Activated CD4-positive, alpha-beta T cell treated with anti-CD3 and anti-CD28 coated beads for 24 hours (primary cell): ENCODE measurements around the gene EIPR1.

Source experiments
- DNase-seq, 2 donors: peaks; one replicate each; pipeline ENCODE4 v3.0.0-alpha.2; 2020; ENCODE audit warnings: low read depth in 2 of 2

EIPR1 gene

DNA sequence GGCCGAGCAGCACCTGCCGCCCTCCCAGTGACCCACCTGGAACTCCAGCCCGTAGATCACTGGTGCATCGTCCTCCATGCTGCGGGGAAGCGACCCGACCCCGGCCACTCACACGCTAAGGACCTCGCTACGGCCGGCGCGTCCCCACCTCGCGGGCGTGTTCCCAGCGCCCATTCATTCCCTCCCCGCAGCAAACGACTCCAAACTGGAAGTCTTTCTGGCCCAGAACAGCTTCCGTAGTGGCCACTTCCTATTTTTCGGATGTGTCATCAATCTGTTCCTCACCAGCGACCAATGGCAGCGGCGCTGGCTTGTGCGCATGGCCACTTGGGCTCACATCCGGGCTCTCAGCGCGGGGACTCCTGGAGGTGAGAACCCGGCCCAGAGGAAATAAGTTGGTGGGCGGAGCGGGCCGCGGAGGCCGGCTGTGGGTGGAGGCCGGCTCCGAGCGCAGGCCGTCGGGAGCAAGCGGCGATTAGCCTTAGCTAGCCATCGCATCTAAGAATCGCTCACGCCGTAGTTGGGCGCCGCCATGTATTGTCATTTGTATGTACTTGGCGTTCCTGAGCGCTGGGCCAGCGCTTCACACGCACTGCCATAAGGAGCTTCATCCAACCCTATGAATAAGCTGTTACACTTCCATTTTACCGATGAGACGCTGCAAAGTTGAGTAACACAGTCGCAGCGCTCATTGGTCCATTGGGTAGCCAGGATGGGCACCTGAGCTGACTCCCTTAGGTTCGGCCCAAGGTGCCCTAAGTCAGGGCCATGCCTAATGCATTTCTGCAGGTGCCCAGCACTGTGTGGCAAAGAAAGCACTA lies at the start of gene EIPR1:
EIPR1 (minus strand) TSS at position 207 of the 821 bp plus-strand sequence; CDS start at position 78, 129 bp downstream.
- peak; percentile 84 to 89 for DNase-seq

DNA sequence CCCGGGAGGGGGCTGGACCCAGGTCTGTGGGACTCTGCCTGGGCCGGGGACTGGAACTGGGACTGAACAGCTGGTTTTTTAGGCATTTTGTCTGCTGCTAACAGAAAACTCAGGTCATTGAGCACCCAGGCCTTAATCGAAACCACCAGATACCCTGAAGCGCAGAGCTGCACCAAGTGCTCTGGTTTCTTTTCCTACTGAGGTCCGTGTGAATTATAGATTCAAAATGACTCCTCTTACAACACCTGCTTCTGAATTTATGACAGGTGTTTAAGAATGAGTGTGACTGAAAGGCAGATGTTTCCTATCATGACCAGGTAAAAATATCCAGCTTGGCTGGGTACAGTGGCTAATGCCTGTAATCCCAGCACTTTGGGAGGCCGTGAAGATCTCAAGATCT lies 49.7 kb upstream of the EIPR1 start:
- no peak for DNase-seq

DNA sequence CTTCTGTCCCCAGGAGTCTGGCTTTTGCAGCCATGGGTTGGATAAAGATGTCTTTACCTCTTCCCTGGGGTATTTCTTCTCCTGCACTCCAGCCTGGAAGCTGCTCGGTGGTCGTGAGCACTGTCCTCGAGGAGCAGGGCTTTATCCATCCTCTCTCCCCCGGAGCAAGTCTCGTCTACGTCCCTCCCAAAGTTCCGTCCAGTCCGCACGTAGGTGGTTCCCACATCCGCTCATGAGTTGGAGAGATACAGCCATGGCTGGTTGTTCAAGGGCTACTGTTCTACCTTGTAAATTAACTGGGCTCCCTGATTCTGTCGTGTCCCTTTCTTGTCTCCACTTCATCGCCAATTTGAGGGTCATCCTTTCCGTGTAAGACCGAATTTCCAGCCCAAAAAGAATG lies 49.0 kb upstream of the EIPR1 start:
- DNase-seq, result no peak

DNA sequence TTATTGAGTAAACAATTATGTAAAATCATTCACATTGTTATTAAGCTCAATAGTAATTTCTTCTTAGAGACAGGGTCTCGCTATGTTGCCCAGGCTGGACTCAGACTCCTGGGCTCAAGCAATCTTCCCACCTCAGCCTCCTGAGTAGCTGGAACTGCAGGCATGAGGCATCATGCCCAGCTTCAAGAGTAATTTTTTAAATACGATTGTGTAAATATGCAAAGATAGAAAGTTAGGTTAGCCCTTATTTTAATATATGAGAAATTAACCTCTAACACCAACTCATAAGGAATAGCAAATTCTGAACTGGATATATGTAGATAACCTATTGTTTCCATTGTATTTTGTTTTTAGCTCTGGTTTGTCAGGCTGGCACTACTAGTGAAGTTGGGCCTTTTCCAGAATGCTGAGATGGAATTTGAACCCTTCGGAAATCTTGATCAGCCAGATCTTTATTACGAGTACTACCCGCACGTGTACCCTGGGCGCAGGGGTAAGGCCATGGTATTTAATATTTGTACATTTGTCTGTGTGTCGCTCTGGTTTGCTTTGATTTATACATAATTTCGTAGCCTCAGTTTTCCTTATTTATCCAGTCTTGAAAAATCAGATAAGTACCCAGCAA lies 46.7 kb upstream of the EIPR1 start:
- no peak for DNase-seq

DNA sequence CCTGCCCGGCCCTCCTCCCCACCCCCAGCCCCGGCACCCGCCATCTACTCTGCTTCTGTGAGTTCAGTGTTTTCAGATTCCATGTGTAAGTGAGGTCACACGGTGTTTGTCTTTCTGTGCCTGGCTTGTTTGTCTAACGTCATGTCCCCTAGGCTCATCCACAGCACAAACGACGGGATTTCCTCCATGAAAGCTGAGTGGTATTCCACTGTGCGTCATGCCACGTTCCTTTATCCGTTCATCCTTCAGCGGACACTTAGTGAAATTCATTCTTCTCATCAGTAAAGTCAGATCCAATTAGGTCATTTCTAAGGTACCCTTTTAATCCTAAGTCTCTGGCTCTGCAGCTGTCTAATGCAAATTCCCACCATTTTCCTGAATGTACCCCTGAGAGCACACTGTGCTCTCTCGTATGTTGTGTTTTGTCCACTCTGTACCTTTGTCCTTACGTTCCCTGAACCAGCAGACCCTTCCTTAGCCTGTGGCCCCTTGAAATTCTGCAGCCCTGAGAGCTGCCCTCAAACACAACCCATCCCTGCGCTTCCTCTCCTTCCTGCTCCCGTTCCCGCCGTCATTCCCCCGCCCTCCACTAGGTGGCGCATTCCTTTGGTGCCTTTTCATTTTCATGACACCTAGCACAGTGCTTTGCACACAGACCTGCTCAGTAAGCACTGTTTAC lies 46.0 kb upstream of the EIPR1 start:
- peak; percentile 65 to 71 for DNase-seq

DNA sequence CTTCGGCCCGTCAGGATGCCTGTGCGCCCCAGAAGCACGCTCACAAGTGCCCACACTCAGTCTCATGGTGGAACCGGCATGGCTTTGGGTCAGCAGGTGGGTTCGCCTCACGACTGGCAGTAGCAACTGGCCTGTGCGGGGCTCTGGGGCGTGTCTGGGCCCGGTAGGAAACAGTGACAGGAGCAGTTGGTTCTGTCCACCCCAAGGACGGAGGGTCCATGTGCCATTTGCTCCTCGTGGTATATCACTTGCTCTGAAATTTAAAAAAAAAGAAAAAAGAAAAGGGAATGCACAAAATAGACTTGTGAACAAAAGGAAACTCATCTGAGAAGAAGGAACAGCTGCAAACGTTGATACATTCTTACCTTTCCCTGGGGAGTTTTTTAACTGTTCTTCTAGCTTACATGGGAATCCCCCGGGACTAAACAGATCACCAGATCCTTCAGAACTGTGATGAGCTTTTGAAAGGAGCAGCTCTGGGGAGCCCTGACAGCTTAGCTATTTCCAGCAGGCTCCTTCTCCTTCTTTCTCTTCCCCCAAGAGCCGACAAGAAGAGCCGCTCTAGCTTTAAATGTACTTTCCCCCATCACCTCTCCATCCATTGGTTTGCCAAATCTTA lies 44.7 kb upstream of the EIPR1 start:
- no peak for DNase-seq

DNA sequence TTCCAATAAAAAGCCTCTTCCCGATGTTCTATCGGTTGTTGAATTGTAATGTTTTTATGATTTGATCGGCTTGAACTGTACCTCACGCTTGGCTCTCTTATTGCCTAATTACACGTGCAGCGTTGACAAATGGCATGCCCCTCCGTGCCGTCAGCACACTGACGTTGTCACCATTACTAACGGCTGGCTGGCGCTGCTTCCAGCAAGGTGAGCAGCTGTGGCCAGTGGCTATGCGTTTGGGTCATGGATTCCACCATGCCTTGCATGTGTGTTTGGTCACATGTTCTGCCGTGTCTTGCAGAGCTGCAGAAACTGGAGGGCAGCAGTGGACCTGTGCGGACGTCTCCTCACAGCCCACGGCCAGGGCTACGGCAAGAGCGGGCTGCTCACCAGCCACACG lies 44.0 kb upstream of the EIPR1 start:
- DNase-seq, result no peak

DNA sequence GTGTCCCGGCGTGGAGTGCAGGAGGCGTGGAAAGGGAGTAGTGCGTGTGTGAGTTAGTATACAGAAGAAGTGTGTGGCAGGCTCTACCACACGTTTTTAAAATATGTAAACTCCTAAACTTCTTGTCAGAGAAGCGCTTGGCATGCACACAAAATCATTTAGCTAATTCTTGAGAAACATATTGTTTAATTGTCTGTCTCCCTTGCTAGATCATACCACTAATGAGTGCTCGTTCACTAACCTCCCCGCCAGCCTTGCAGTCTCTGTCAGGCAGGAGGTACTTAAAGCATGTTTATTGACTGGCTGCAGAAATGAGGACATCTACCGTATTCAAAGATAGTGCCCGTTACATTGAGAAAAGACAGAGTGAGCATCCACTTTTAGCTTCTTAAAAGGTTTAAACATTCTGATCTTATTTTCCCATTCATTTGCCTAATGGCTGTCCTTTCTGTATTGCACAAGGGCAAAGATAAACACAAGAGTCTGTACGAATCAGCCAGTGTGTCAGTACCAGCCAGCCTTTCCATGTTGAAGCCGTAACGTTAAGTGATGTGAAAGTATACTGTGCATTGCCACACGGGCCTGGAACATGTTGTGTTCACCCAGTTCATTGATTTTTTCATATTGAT lies 43.3 kb upstream of the EIPR1 start:
- no peak for DNase-seq

DNA sequence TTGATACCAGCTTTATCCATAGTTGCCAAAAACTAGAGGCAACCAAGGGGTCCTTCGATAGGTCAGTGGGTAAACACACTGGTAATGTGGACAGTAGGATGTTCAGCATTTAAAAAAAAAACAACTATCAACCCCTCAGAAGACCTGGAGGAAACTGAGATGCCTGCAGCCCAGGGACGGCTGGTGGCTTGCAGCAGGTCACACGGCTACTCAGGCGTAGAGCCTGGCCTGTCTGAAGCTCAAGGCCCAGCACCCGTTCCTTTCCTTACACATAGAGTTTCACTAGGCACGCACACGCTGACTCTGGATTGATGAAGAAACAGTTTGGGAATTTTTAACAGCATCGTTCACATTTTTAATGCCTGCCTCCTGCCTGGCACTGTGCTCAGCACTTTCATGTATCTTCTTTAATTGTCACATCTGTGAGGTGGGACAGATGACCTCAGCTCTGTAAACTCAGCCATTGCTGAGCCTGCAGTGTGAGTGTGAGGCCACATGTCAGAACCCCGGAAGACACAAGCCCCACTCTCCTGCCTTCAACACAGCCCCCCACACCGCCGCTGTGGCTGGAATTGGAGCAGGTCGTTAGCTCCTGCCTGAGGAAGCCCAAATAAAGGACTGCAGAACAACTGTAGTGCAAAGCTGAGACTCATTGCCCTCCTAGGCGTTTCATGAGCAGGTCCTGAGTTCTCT lies 42.6 kb upstream of the EIPR1 start:
- no peak for DNase-seq

DNA sequence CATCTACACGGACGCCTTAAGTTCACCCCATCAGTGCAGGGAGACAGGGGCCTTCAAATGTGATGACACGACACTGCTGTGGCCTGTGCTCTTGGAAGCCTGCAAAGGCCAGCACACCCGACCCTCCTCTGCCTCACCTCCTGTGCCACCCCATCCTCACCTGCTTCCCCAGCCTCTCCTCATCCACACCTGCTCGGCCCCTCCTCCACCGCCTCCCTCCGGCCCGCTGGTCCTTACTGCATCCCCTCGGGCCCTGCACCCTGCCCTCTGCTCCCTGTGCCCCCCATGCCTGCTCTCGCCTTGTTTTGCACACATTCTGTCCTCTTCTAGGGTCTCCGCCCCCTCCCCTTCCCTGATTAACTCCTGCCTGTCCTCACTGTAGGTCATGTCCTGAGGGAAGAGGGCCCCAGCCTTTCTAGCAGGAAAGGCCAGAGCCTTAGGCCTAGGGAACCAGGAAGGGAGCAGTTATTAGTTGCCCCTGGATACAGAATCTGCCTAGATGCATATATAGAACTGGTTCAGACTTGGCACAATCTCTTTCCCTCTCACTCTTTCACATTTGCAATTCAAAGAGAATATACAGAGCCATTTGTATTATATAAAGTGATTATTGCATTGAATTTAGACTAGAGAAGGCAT lies 41.3 kb upstream of the EIPR1 start:
- no peak for DNase-seq

DNA sequence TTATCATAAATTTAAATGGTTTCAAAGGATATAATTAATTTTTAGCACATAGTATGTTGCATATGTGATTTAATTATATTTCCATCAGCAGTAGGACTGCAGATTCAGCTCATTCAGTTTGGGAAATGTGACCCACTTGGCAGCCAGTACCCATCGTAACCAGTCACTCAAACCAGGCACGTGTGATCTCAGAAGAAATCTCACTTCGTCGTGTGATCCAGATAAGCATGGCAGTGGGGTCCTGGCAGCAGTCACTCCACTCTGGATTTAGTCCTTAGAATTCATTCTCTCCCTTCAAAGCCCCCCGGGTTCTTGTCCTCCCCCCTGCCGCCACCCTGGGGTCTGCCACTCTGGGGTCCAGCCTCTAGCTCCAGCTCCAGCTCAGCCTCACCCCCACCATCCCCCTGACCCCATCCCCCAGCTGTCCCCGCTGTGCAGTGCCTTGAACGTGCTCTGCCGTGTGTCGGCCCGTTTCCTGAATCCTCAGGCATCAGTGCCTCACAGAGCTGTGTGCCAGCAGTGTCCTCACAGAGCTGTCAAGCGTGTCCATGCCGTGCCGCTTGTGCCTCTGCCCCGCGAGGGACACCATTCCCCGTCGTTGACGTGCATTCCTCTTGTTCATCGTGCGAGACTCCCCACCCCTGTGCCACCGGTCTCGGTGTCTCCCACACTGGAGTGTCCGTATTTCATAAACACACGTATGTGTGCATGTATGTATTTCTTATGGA lies 36.7 kb upstream of the EIPR1 start:
- DNase-seq, result no peak

DNA sequence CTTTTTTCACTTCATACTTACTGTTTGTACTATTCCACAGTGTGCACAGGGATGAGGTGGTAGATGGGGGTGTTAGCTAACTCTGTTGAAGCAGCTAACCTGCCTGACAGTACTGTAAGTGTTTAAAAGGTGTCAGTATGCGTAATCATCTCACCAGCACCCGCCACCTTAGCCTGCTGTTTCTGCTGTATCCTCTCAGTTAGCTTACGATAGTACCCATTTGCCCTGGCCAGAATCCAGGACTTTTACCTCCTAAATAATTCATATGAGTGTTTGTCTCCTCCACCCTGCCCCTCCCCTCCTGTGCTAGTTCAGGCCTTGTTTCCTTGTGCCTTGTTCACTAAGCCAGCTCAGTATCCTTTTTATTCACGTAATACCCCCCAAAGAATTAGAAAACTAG lies 36.1 kb upstream of the EIPR1 start:
- no peak for DNase-seq

DNA sequence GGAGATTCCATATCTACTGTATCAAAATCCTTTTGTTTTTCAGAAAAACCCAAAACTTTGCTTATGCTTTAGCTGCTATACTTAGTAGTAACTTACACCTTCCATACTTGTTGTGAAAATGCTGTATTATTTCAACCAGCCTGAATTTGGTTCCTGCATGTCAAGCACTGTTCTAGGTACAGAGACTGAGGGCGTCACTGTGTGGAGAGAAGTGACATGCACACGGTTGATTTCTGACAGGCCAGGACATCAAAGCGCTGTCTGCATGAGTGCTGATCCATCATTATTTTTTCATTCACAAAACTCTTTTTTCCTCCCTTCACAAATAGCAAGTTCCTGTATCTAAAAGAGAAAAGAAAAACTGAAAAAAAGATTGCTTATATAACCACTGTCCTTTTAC lies 33.5 kb upstream of the EIPR1 start:
- no peak for DNase-seq

DNA sequence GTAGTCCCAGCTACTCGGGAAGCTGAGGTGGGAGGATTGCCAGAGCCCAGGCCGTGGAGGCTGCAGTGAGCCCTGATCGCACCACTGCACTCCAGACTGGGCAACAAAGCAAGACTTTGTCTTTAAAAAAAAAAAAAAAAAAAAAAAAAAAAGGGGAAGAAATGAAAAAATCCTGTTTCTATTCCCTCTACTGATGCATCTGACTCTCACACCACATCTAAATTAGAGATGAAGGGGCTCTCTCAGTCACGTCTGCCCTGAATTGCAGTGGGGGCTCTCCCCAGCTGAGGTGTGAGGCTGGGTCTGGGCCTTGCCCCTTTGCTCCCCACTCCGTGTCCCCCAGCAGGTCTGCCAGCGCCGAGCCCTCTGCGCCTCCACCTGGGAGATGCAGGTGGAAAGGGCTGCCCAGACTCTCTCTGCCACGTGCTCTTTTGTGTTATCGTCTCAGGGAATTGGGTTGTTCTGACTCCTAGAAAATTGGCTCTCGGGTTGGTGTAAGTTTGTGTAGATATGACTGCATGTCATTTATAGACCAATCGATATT lies 32.1 kb upstream of the EIPR1 start:
- DNase-seq, result no peak

DNA sequence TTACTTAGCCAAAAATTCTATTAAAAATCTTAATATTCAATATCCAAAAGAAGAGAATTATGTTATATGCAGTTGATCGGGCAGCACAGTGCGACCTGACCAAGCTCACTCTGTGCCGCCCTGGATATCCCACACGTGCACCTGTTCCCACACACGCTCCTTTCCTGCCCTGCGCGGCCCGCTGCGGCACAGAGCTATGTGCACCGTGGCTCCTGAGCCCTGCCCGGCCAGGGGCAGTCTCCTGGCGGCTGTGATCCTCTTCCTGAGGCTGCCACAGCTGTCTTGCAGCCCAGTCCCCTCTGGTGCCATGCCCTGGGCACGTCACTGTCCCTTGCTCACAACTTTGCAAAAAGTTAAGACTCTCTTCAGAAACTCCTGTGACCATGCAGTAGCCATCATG lies 31.2 kb upstream of the EIPR1 start:
- no peak for DNase-seq

DNA sequence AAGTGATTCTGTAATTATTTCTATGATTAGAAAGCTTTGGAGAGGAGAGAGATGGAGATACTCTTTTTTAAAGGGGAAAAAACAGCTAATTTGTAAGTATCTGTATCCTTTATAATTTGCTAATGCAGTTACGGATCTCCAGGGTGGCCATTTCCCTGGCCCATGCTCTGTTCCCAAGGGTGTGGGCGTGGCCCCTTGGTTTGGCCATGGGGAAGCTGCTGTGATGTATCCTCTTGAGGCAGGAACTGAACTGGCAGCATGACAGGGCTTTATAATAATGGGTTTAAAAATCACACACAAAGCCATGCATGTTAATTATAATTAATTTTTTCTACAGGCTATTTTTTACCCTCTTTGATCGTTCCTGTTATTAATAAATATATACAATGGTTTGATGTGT lies 28.9 kb upstream of the EIPR1 start:
- DNase-seq, result no peak

DNA sequence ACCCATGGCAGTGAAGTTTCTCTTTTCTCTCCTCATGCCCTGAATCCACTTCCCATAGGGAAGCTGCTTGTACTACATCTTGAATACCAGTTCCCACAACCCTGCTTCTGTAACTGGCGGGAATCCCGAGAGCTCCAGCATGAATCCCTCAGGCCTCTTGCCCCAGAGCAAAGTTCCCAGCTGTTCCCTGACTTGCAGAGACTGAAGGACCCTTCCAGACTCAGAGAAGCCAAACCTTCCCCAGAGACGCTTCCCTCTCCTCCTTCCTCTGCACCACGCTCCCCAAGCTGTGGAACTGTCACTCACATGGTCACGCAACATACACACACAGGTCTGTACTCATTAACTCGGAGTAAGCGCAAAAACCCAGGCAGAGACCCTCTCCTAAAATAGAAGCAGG lies 28.3 kb upstream of the EIPR1 start:
- no peak for DNase-seq

DNA sequence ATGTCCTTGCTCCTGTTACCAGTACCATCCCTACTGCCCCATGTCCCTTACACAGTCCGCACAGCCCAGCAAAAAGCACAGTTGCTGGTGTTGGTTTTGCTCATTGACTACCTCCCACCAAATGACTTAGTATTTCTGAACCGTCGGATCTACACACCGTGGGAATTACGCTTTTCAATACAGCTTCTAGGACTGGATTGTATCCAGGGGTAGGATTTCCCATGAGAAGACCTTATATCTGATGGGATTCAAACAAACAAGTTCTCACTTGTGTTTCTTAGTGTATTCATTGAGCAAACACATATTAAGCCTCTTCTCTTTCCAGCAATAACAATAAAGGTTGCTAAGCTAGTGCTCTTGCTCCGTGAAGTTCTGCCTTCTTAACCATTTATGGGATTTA lies 27.7 kb upstream of the EIPR1 start:
- no peak for DNase-seq

DNA sequence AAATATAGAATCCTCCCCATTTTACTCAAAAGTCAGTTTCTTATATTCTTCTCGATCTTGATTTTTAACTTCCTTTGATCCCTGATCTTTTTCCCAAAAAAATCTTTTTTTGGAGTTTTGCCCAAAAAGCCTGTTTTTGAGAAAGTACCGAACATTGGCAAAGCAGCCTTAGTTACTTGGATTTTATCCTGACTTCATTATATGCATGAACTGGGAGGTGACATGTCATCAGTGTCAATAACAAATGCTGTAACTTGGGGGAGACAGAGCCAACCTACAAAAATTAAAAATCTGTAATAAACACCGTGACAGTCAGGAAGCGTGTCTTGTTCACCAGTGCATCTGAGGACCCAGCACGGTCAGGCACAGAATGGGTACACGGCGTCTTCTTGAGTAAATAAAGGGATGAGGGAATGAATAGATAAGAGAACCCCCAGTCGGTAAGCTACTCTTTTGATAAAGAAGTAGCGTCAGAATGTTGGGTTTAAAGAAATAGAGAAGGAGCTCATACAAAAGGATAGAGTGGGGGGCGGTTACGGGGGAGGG lies 26.8 kb upstream of the EIPR1 start:
- no peak for DNase-seq
